SH-SY5Y (cell line): ENCODE results near the gene INAVA.

Experiments
- GATA2 ChIP-seq: IDR thresholded peaks from 2 replicates; pipeline ENCODE4 v1.6.1; 2011; ENCODE audit warnings: mild to moderate bottlenecking, low read depth, low read length
- GATA3 ChIP-seq: IDR thresholded peaks from 2 replicates; pipeline ENCODE4 v1.6.1; 2011; ENCODE audit warnings: low read depth, mild to moderate bottlenecking, low read length, moderate library complexity

Gene INAVA

GRCh38 chr1:200887772-200888348, 6.8 kb upstream of the INAVA start:
- TF ChIP-seq GATA3 (no peak), GATA2 (no peak)

GRCh38 chr1:200888349-200888838, 6.3 kb upstream of the INAVA start:
- TF ChIP-seq GATA3 = no peak
- no peak for TF ChIP-seq GATA2

GRCh38 chr1:200889571-200889970, 5.1 kb upstream of the INAVA start:
- no peak for TF ChIP-seq GATA2
- TF ChIP-seq GATA3 = no peak

GRCh38 chr1:200890027-200890426, 4.7 kb upstream of the INAVA start:
- TF ChIP-seq GATA3 (no peak), GATA2 (no peak)

GRCh38 chr1:200890818-200891773, 3.6 kb upstream of the INAVA start:
- TF ChIP-seq GATA3 = no peak
- TF ChIP-seq GATA2 = no peak

GRCh38 chr1:200891774-200892157, 2.9 kb upstream of the INAVA start:
- TF ChIP-seq GATA2 = no peak

- no peak for TF ChIP-seq GATA2
- TF ChIP-seq GATA3 = no peak
Measured at GRCh38 chr1:200892546-200892945, 2.2 kb upstream of the INAVA start.

- TF ChIP-seq GATA3 (no peak), GATA2 (no peak)
Measured at GRCh38 chr1:200892958-200893357, 1.7 kb upstream of the INAVA start.

- TF ChIP-seq GATA2 (no peak), GATA3 (no peak)
Measured at GRCh38 chr1:200893411-200893901, 1.2 kb upstream of the INAVA start.

GRCh38 chr1:200895443-200895789, 716 bp downstream of the INAVA start:
- TF ChIP-seq GATA2 (no peak), GATA3 (no peak)

GRCh38 chr1:200895801-200896530, 1.3 kb downstream of the INAVA start:
- TF ChIP-seq GATA3 = no peak
- TF ChIP-seq GATA2 = no peak

GRCh38 chr1:200896531-200897196, 2.0 kb downstream of the INAVA start:
- TF ChIP-seq GATA2 (no peak), GATA3 (no peak)

GRCh38 chr1:200897259-200897658, 2.6 kb downstream of the INAVA start:
- TF ChIP-seq GATA2 = no peak
- TF ChIP-seq GATA3 = no peak

- TF ChIP-seq GATA2 (no peak), GATA3 (no peak)
Measured at GRCh38 chr1:200899015-200899386, 4.3 kb downstream of the INAVA start.
